K562 (cell line): ENCODE measurements around the gene ZDHHC14. TPM values are rescaled to one million over a fixed set of nuclear protein-coding genes. Genes with fewer than 3 reads are reported as not detected.

Source experiments
- ATAC-seq: fragments of 200-7000 bp; cut with Tn5 transposase; 3 replicates; pipeline ENCODE4 v1.9.1; 2020; ENCODE audit warnings: moderate library complexity
- BruUV-seq: library from RNA; stranded (reverse); fragments of 400-500 nt; replicated peaks from 2 replicates; lab custom pipeline; 2021; lab: Mats Ljungman, UMichigan
- CTCF ChIA-PET: fragments of 300-600 bp; formaldehyde crosslinking; extraction: SDS; loops from one replicate; lab custom pipeline; 2021; ENCODE audit warnings: low intra/inter-chr PET ratio; lab: Yijun Ruan, JAX
- POLR2A ChIA-PET: fragments of 300-600, 350-650 bp; sonication (Branson Sonifier 250); formaldehyde crosslinking; extraction: SDS; loops from one replicate; lab custom pipeline; 2021; ENCODE audit warnings: antibody characterized with exemption, inconsistent platforms; lab: Yijun Ruan, JAX
- DNase-seq, 4 experiments: peaks; one replicate each; pipeline versions ENCODE4 v3.0.0 to v3.0.0-alpha.2; 2011 to 2018; ENCODE audit warnings: low spot score in 3 of 4, mixed read lengths in 3 of 4; ENCODE audit errors: extremely low read depth in 1 of 4
- FAIRE-seq: peaks from 2 replicates; lab custom pipeline; 2011; peaks lifted over from hg19 to GRCh38; lab: Jason Lieb, UNC
- H2AFZ ChIP-seq: 2 replicates; pipeline ENCODE4 v1.6.0; 2011; ENCODE audit warnings: low read depth, low read length, control low read depth, inconsistent platforms
- H3K27ac ChIP-seq: fragments of 200-600 bp; 3 replicates; pipeline ENCODE4 v1.8.0; 2011; ENCODE audit warnings: low read depth, mild to moderate bottlenecking, control low read depth, inconsistent platforms, low read length, moderate library complexity, mixed read lengths; ENCODE audit errors: extremely low read depth
- H3K27me3 ChIP-seq, 2 experiments: fragments of 300-600 bp in 1 of 2; 2 replicates in 1 of 2; 3 replicates in 1 of 2; pipeline versions ENCODE4 v1.6.0 to v1.8.0; 2011; ENCODE audit warnings: inconsistent platforms in 2 of 2, low read length in 2 of 2, mild to moderate bottlenecking in 1 of 2, mixed read lengths in 1 of 2, moderate library complexity in 1 of 2; ENCODE audit not compliant: control insufficient read depth in 2 of 2, insufficient read depth in 2 of 2
- H3K36me3 ChIP-seq: fragments of 300-600 bp; 3 replicates; pipeline ENCODE4 v1.8.0; 2011; ENCODE audit warnings: mild to moderate bottlenecking, low read length, inconsistent platforms; ENCODE audit not compliant: control insufficient read depth, insufficient read depth
- H3K4me1 ChIP-seq, 2 experiments: fragments of 200-600 bp in 1 of 2; replicated peaks in 1 of 2; 2 replicates in 1 of 2; 3 replicates in 1 of 2; pipeline versions ENCODE4 v1.5.1 to v1.8.0; 2011; ENCODE audit warnings: inconsistent platforms in 2 of 2, low read length in 2 of 2, mild to moderate bottlenecking in 1 of 2, mixed read lengths in 1 of 2, moderate library complexity in 1 of 2; ENCODE audit not compliant: control insufficient read depth in 2 of 2, insufficient read depth in 2 of 2
- H3K4me2 ChIP-seq: 2 replicates; pipeline ENCODE4 v1.6.1; 2011; ENCODE audit warnings: low read length, control low read depth, inconsistent platforms, mixed read lengths; ENCODE audit not compliant: insufficient read depth
- H3K4me3 ChIP-seq: fragments of 200-600 bp; sonication (generic), shearing (Covaris generic); 2 replicates; pipeline ENCODE4 v1.5.1; 2016; ENCODE audit warnings: control low read depth, inconsistent platforms
- H3K79me2 ChIP-seq: fragments of 200-600 bp; 3 replicates; pipeline ENCODE4 v1.8.0; 2011; ENCODE audit warnings: low read length, inconsistent platforms; ENCODE audit not compliant: control insufficient read depth, insufficient read depth
- H3K9ac ChIP-seq, 2 experiments: 2 replicates each; pipeline versions ENCODE4 v1.6.0 to v1.6.1; 2011; ENCODE audit warnings: low read depth in 2 of 2, low read length in 2 of 2, control low read depth in 1 of 2, inconsistent platforms in 1 of 2, mild to moderate bottlenecking in 1 of 2, mixed read lengths in 1 of 2; ENCODE audit not compliant: insufficient read depth in 1 of 2
- H3K9me1 ChIP-seq: one replicate; pipeline ENCODE4 v1.6.0; 2011; ENCODE audit warnings: inconsistent platforms, mild to moderate bottlenecking, low read length, moderate library complexity; ENCODE audit not compliant: control insufficient read depth, insufficient read depth
- H3K9me3 ChIP-seq: replicated peaks from 2 replicates; pipeline ENCODE4 v1.5.1; 2011; ENCODE audit warnings: low read depth, low read length, inconsistent platforms; ENCODE audit not compliant: control insufficient read depth, insufficient read depth
- H4K20me1 ChIP-seq: replicated peaks from 2 replicates; pipeline ENCODE4 v1.6.1; 2011; ENCODE audit warnings: low read length, inconsistent platforms, mixed read lengths; ENCODE audit not compliant: control insufficient read depth, insufficient read depth
- CBX1 ChIP-seq: sonication (generic); IDR thresholded peaks from 2 replicates; pipeline ENCODE4 v1.6.1; 2016; ENCODE audit warnings: antibody characterized with exemption, low read depth, mild to moderate bottlenecking
- ESRRB ChIP-seq: fragments of 250-450 bp; sonication (Bioruptor Pico); IDR thresholded peaks from 2 replicates; pipeline ENCODE4 v1.5.0; 2020; ENCODE audit warnings: mild to moderate bottlenecking, moderate library complexity, borderline replicate concordance
- HDAC3 ChIP-seq: fragments of 450-650 bp; IDR thresholded peaks from 2 replicates; pipeline ENCODE4 v1.6.1; 2018; ENCODE audit warnings: borderline replicate concordance, mild to moderate bottlenecking, moderate library complexity; ENCODE audit not compliant: partially characterized antibody
- HLTF ChIP-seq: fragments of 450-650 bp; IDR thresholded peaks from 2 replicates; pipeline ENCODE4 v1.6.1; 2016
- PRMT5 ChIP-seq: sonication (generic); formaldehyde crosslinking; IDR thresholded peaks from 2 replicates; pipeline ENCODE4 v1.5.0; 2020; ENCODE audit warnings: missing genetic modification reagents
- RBFOX2 ChIP-seq: fragments of 200-400 bp; formaldehyde crosslinking; IDR thresholded peaks from 2 replicates; pipeline ENCODE4 v1.6.1; 2017; ENCODE audit warnings: low read depth, mild to moderate bottlenecking, low read length, moderate library complexity
- SMARCA5 ChIP-seq: fragments of 450-650 bp; IDR thresholded peaks from 2 replicates; pipeline ENCODE4 v1.6.1; 2016
- ZNF175 ChIP-seq: fragments of 200-800 bp; sonication (Bioruptor generic); IDR thresholded peaks from 2 replicates; pipeline ENCODE4 v1.6.1; 2016; ENCODE audit warnings: low read depth, mild to moderate bottlenecking, missing genetic modification characterization, missing compliant biosample characterization
- ZNF644 ChIP-seq: fragments of 200-800 bp; sonication (Bioruptor generic); IDR thresholded peaks from 2 replicates; pipeline ENCODE4 v1.6.1; 2016; ENCODE audit warnings: low read depth, missing genetic modification characterization, missing compliant biosample characterization
- WGBS: fragments of 100-300 bp; shearing (Covaris generic); methylation state at CpG from one replicate; pipeline ENCODE4 v1.1.6; 2016; ENCODE audit warnings: low coverage, mixed read lengths; ENCODE audit not compliant: insufficient coverage; ENCODE audit errors: missing lambda C conversion rate; 5-methylcytosine and 5-hydroxymethylcytosine counted together
- in situ Hi-C: fragments of 300-500 bp; cut with MboI; formaldehyde crosslinking; loops from 4 replicates; pipeline ENCODE4 v1.15.0; 2018; ENCODE audit warnings: inconsistent platforms, mixed read lengths
- intact Hi-C: fragments of 100-400 bp; cut with micrococcal nuclease; formaldehyde crosslinking; loops from 2 replicates; pipeline ENCODE4 v1.14.2; 2022
- polyA plus RNA-seq, 8 experiments: library from polyadenylated mRNA; depleted of rRNA in 4 of 8; stranded (reverse) in 5 of 8; unstranded in 3 of 8; fragments of >200 nt; fragmentation: Nextera tagmentation in 2 of 8; fragmentation: Illumina TruSeq in 1 of 8; extraction: Ambion mirVana in 2 of 8; extraction: Trizol in 1 of 8; gene quantifications; 2 replicates each; pipeline versions ENCODE4 v1.2.1 to v1.2.3, GENCODE V29; 2011 to 2014; ENCODE audit warnings: inconsistent platforms in 1 of 8, missing spikeins in 1 of 8
- total RNA-seq, 7 experiments: library from RNA; depleted of rRNA in 6 of 7; stranded (reverse); fragments of >200 nt in 6 of 7; fragmentation: Illumina TruSeq in 2 of 7; extraction: Trizol in 2 of 7; gene quantifications; 2 replicates each; pipeline versions ENCODE4 v1.2.1 to v1.2.3, GENCODE V29; 2011 to 2021; ENCODE audit warnings: low replicate concordance in 1 of 7
- TF ChIP-seq, protein P1 (sequence below): fragments of 450-650 bp; IDR thresholded peaks from 2 replicates; pipeline ENCODE4 v1.6.1; 2016; ENCODE audit warnings: mild to moderate bottlenecking, moderate library complexity
- TF ChIP-seq, protein P2 (sequence below): fragments of 250-450 bp; sonication (Bioruptor Pico); IDR thresholded peaks from 2 replicates; pipeline ENCODE4 v1.4.0; 2020; ENCODE audit warnings: mild to moderate bottlenecking

Gene ZDHHC14
- total and polyA plus RNA-seq, 9 of the 15 experiments (the other 6 are each of a cell fraction or from before 2014, with no cell fraction given): 0.92 to 23.1 (median 13.8) TPM

DNA sequence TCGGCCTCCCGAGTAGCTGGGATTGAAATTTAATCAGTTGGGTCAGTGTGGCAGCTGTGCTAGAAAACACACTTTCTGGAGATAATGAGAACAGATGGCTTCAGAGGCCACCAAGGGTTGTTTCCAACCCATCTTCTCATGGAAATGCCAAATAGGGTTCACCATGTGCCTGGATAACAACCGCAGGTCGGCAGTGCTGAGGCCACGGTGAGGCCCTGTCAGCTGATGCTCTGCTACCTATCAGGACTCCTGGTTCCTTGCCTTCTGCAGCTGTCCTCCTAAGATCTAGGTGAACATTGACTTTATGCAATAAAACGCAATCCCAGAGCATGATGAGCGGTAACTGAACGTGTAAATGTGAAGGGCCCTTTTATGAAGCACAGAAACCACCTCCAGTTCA lies 302.7 kb downstream of the ZDHHC14 start:
- H3K27ac ChIP-seq: no peak overlapping the region
- in situ Hi-C loops (no loop called here), intact Hi-C loops (no loop called here)
- no peaks in the 10 kb centered on the region for H3K9me1 ChIP-seq
- H3K36me3 ChIP-seq: no peaks in the 10 kb centered on the region
- H3K9me3 ChIP-seq: no peaks in the 10 kb centered on the region
- WGBS: 13% methylated on average over 8 of the region's 8 CpGs
- peaks cover 4 to 14% of the 10 kb centered on the region in 2 experiments; a peak in 3 of 5 replicates for H3K27me3 ChIP-seq
- no peak overlapping the region for H2AFZ ChIP-seq
- no peak overlapping the region for H3K9ac ChIP-seq
- 0 out of 2 replicates have a peak, but pooled peaks cover 6% of the 10 kb centered on the region for H4K20me1 ChIP-seq
- DNase-seq (peak in 1 of 4 experiments; percentile 32), ATAC-seq (peak; percentile 72), FAIRE-seq (peak; percentile 66)
- H3K4me1 ChIP-seq: peaks cover 0 to 6% of the 10 kb centered on the region in 2 experiments; a peak in 2 of 5 replicates
- ChIA-PET CTCF (no interaction called here), POLR2A (no interaction called here)
- no TSS peak for BruUV-seq
- H3K4me3 ChIP-seq: no peak overlapping the region
- no peak overlapping the region for H3K4me2 ChIP-seq
- H3K79me2 ChIP-seq: no peaks in the 10 kb centered on the region
- TF ChIP-seq CBX1: no peak
- TF ChIP-seq RBFOX2: no peak
- no peak for TF ChIP-seq ESRRB (CRISPR knock-in tag)
- no peak for TF ChIP-seq ZNF644 (tag)
- no peak for TF ChIP-seq ZNF175 (CRISPR knock-in tag)
- TF ChIP-seq PRMT5: no peak
- TF ChIP-seq, protein P1, sequence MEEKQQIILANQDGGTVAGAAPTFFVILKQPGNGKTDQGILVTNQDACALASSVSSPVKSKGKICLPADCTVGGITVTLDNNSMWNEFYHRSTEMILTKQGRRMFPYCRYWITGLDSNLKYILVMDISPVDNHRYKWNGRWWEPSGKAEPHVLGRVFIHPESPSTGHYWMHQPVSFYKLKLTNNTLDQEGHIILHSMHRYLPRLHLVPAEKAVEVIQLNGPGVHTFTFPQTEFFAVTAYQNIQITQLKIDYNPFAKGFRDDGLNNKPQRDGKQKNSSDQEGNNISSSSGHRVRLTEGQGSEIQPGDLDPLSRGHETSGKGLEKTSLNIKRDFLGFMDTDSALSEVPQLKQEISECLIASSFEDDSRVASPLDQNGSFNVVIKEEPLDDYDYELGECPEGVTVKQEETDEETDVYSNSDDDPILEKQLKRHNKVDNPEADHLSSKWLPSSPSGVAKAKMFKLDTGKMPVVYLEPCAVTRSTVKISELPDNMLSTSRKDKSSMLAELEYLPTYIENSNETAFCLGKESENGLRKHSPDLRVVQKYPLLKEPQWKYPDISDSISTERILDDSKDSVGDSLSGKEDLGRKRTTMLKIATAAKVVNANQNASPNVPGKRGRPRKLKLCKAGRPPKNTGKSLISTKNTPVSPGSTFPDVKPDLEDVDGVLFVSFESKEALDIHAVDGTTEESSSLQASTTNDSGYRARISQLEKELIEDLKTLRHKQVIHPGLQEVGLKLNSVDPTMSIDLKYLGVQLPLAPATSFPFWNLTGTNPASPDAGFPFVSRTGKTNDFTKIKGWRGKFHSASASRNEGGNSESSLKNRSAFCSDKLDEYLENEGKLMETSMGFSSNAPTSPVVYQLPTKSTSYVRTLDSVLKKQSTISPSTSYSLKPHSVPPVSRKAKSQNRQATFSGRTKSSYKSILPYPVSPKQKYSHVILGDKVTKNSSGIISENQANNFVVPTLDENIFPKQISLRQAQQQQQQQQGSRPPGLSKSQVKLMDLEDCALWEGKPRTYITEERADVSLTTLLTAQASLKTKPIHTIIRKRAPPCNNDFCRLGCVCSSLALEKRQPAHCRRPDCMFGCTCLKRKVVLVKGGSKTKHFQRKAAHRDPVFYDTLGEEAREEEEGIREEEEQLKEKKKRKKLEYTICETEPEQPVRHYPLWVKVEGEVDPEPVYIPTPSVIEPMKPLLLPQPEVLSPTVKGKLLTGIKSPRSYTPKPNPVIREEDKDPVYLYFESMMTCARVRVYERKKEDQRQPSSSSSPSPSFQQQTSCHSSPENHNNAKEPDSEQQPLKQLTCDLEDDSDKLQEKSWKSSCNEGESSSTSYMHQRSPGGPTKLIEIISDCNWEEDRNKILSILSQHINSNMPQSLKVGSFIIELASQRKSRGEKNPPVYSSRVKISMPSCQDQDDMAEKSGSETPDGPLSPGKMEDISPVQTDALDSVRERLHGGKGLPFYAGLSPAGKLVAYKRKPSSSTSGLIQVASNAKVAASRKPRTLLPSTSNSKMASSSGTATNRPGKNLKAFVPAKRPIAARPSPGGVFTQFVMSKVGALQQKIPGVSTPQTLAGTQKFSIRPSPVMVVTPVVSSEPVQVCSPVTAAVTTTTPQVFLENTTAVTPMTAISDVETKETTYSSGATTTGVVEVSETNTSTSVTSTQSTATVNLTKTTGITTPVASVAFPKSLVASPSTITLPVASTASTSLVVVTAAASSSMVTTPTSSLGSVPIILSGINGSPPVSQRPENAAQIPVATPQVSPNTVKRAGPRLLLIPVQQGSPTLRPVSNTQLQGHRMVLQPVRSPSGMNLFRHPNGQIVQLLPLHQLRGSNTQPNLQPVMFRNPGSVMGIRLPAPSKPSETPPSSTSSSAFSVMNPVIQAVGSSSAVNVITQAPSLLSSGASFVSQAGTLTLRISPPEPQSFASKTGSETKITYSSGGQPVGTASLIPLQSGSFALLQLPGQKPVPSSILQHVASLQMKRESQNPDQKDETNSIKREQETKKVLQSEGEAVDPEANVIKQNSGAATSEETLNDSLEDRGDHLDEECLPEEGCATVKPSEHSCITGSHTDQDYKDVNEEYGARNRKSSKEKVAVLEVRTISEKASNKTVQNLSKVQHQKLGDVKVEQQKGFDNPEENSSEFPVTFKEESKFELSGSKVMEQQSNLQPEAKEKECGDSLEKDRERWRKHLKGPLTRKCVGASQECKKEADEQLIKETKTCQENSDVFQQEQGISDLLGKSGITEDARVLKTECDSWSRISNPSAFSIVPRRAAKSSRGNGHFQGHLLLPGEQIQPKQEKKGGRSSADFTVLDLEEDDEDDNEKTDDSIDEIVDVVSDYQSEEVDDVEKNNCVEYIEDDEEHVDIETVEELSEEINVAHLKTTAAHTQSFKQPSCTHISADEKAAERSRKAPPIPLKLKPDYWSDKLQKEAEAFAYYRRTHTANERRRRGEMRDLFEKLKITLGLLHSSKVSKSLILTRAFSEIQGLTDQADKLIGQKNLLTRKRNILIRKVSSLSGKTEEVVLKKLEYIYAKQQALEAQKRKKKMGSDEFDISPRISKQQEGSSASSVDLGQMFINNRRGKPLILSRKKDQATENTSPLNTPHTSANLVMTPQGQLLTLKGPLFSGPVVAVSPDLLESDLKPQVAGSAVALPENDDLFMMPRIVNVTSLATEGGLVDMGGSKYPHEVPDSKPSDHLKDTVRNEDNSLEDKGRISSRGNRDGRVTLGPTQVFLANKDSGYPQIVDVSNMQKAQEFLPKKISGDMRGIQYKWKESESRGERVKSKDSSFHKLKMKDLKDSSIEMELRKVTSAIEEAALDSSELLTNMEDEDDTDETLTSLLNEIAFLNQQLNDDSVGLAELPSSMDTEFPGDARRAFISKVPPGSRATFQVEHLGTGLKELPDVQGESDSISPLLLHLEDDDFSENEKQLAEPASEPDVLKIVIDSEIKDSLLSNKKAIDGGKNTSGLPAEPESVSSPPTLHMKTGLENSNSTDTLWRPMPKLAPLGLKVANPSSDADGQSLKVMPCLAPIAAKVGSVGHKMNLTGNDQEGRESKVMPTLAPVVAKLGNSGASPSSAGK: 0 out of 2 replicates have a peak, but pooled peaks have one; percentile 17
- TF ChIP-seq HDAC3: no peak
- TF ChIP-seq HLTF: no peak
- no peak for TF ChIP-seq SMARCA5
- TF ChIP-seq, protein P2, sequence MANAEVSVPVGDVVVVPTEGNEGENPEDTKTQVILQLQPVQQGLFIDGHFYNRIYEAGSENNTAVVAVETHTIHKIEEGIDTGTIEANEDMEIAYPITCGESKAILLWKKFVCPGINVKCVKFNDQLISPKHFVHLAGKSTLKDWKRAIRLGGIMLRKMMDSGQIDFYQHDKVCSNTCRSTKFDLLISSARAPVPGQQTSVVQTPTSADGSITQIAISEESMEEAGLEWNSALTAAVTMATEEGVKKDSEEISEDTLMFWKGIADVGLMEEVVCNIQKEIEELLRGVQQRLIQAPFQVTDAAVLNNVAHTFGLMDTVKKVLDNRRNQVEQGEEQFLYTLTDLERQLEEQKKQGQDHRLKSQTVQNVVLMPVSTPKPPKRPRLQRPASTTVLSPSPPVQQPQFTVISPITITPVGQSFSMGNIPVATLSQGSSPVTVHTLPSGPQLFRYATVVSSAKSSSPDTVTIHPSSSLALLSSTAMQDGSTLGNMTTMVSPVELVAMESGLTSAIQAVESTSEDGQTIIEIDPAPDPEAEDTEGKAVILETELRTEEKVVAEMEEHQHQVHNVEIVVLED (CRISPR knock-in tag): no peak
